HEK293 (cell line): Measurements from ENCODE around the gene CTXND2.

ENCODE experiments used
- CTCF ChIA-PET: fragments of 350-600 bp; formaldehyde crosslinking; extraction: SDS; loops from one replicate; lab custom pipeline; 2021; ENCODE audit warnings: antibody characterized with exemption; lab: Yijun Ruan, JAX
- POLR2A ChIA-PET: fragments of 300-600 bp; formaldehyde crosslinking; extraction: SDS; loops from one replicate; lab custom pipeline; 2020; ENCODE audit warnings: antibody characterized with exemption, inconsistent platforms; lab: Yijun Ruan, JAX
- H3K27ac ChIP-seq: fragments of 200-500 bp; sonication (Bioruptor generic); 2 replicates; pipeline ENCODE4 v1.5.1; 2014; ENCODE audit warnings: low read depth, low read length, control low read depth, inconsistent platforms; ENCODE audit errors: extremely low read depth
- H3K36me3 ChIP-seq, 2 experiments: fragments of 200-500 bp in 1 of 2; sonication (Bioruptor generic) in 1 of 2; 1 replicate in 1 of 2; 2 replicates in 1 of 2; pipeline ENCODE4 v1.5.1; 2014 to 2017; ENCODE audit warnings: inconsistent platforms in 2 of 2, low read length in 2 of 2; ENCODE audit not compliant: control insufficient read depth in 2 of 2, insufficient read depth in 1 of 2
- H3K4me1 ChIP-seq: fragments of 200-500 bp; sonication (Bioruptor generic); 2 replicates; pipeline ENCODE4 v1.5.1; 2014; ENCODE audit warnings: mild to moderate bottlenecking, low read length, inconsistent platforms; ENCODE audit not compliant: control insufficient read depth, insufficient read depth
- H3K4me3 ChIP-seq: 2 replicates; pipeline ENCODE4 v1.5.1; 2011; ENCODE audit warnings: low read depth, mild to moderate bottlenecking, control low read depth, low read length, moderate library complexity
- H3K9me3 ChIP-seq: fragments of 200-500 bp; sonication (Bioruptor generic); 2 replicates; pipeline ENCODE4 v1.5.1; 2014; ENCODE audit warnings: low read depth, low read length, inconsistent platforms; ENCODE audit not compliant: control insufficient read depth, insufficient read depth
- FEZF1 ChIP-seq: fragments of 450-650 bp; formaldehyde crosslinking; IDR thresholded peaks from 2 replicates; pipeline ENCODE4 v1.5.1; 2016; ENCODE audit warnings: missing biosample characterization, missing genetic modification characterization
- KLF1 ChIP-seq: fragments of 450-650 bp; formaldehyde crosslinking; IDR thresholded peaks from 2 replicates; pipeline ENCODE4 v1.5.1; 2016; ENCODE audit warnings: missing biosample characterization, missing genetic modification characterization
- RBAK ChIP-seq: fragments of 450-650 bp; formaldehyde crosslinking; IDR thresholded peaks from 2 replicates; pipeline ENCODE4 v1.5.1; 2016; ENCODE audit warnings: missing biosample characterization, missing genetic modification characterization
- REPIN1 ChIP-seq: fragments of 450-650 bp; formaldehyde crosslinking; IDR thresholded peaks from 2 replicates; pipeline ENCODE4 v1.5.1; 2017; ENCODE audit warnings: missing biosample characterization, missing genetic modification characterization, low read depth
- SP3 ChIP-seq: fragments of 450-650 bp; formaldehyde crosslinking; IDR thresholded peaks from 2 replicates; pipeline ENCODE4 v1.5.1; 2016; ENCODE audit warnings: missing biosample characterization, missing genetic modification characterization
- TCF7L2 ChIP-seq: IDR thresholded peaks from 2 replicates; pipeline ENCODE4 v1.6.1; 2011; ENCODE audit warnings: low read depth, mild to moderate bottlenecking, inconsistent platforms, low read length, moderate library complexity, borderline replicate concordance
- ZBTB1 ChIP-seq: fragments of 450-650 bp; formaldehyde crosslinking; IDR thresholded peaks from 2 replicates; pipeline ENCODE4 v1.5.1; 2016; ENCODE audit warnings: missing biosample characterization, missing genetic modification characterization
- ZFP41 ChIP-seq: fragments of 450-650 bp; formaldehyde crosslinking; IDR thresholded peaks from 2 replicates; pipeline ENCODE4 v1.5.1; 2016; ENCODE audit warnings: missing biosample characterization, missing genetic modification characterization, borderline replicate concordance
- ZFP69B ChIP-seq: fragments of 450-650 bp; formaldehyde crosslinking; IDR thresholded peaks from 2 replicates; pipeline ENCODE4 v1.5.1; 2016; ENCODE audit warnings: missing biosample characterization, missing genetic modification characterization
- ZNF169 ChIP-seq: fragments of 450-650 bp; formaldehyde crosslinking; IDR thresholded peaks from 2 replicates; pipeline ENCODE4 v1.5.1; 2016; ENCODE audit warnings: missing biosample characterization, missing genetic modification characterization
- ZNF19 ChIP-seq: fragments of 450-650 bp; formaldehyde crosslinking; IDR thresholded peaks from 2 replicates; pipeline ENCODE4; 2016; ENCODE audit warnings: missing biosample characterization, missing genetic modification characterization, low read depth
- ZNF202 ChIP-seq: fragments of 450-650 bp; formaldehyde crosslinking; IDR thresholded peaks from 2 replicates; pipeline ENCODE4 v1.5.1; 2016; ENCODE audit warnings: missing biosample characterization, missing genetic modification characterization, borderline replicate concordance
- ZNF221 ChIP-seq: fragments of 450-650 bp; formaldehyde crosslinking; IDR thresholded peaks from 2 replicates; pipeline ENCODE4 v1.5.1; 2017; ENCODE audit warnings: missing biosample characterization, missing genetic modification characterization, borderline replicate concordance
- ZNF223 ChIP-seq: fragments of 450-650 bp; formaldehyde crosslinking; IDR thresholded peaks from 2 replicates; pipeline ENCODE4 v1.5.1; 2016; ENCODE audit warnings: missing biosample characterization, missing genetic modification characterization
- ZNF311 ChIP-seq: fragments of 450-650 bp; formaldehyde crosslinking; IDR thresholded peaks from 2 replicates; pipeline ENCODE4 v1.5.1; 2017; ENCODE audit warnings: missing biosample characterization, missing genetic modification characterization, borderline replicate concordance
- ZNF366 ChIP-seq: fragments of 450-650 bp; formaldehyde crosslinking; conservative IDR thresholded peaks from 2 replicates; pipeline ENCODE4 v1.5.1; 2016; ENCODE audit warnings: missing biosample characterization, missing genetic modification characterization
- ZNF391 ChIP-seq: fragments of 450-650 bp; formaldehyde crosslinking; IDR thresholded peaks from 2 replicates; pipeline ENCODE4 v1.5.1; 2016; ENCODE audit warnings: low read depth, missing biosample characterization, missing genetic modification characterization, borderline replicate concordance
- ZNF398 ChIP-seq: fragments of 450-650 bp; formaldehyde crosslinking; IDR thresholded peaks from 2 replicates; pipeline ENCODE4 v1.5.1; 2017; ENCODE audit warnings: missing biosample characterization, missing genetic modification characterization
- ZNF433 ChIP-seq: fragments of 450-650 bp; formaldehyde crosslinking; IDR thresholded peaks from 2 replicates; pipeline ENCODE4 v1.5.1; 2016; ENCODE audit warnings: missing biosample characterization, missing genetic modification characterization, low read depth
- ZNF600 ChIP-seq: fragments of 450-650 bp; formaldehyde crosslinking; IDR thresholded peaks from 2 replicates; pipeline ENCODE4 v1.5.1; 2016; ENCODE audit warnings: missing biosample characterization, missing genetic modification characterization
- ZNF623 ChIP-seq: fragments of 450-650 bp; formaldehyde crosslinking; IDR thresholded peaks from 2 replicates; pipeline ENCODE4 v1.5.1; 2016; ENCODE audit warnings: missing biosample characterization, missing genetic modification characterization
- ZNF660 ChIP-seq: fragments of 450-650 bp; IDR thresholded peaks from 2 replicates; pipeline ENCODE4 v1.5.1; 2018; ENCODE audit warnings: missing biosample characterization, mild to moderate bottlenecking, missing genetic modification characterization
- ZNF837 ChIP-seq: fragments of 450-650 bp; formaldehyde crosslinking; IDR thresholded peaks from 2 replicates; pipeline ENCODE4 v1.5.1; 2016; ENCODE audit warnings: missing biosample characterization, missing genetic modification characterization
- TF ChIP-seq, protein P1 (sequence below): fragments of 450-650 bp; formaldehyde crosslinking; IDR thresholded peaks from 2 replicates; pipeline ENCODE4 v1.5.1; 2016; ENCODE audit warnings: missing biosample characterization, missing genetic modification characterization, borderline replicate concordance
- TF ChIP-seq, protein P2 (sequence below): fragments of 450-650 bp; formaldehyde crosslinking; IDR thresholded peaks from 2 replicates; pipeline ENCODE4 v1.5.1; 2016; ENCODE audit warnings: missing biosample characterization, missing genetic modification characterization
- TF ChIP-seq, protein P3 (sequence below): fragments of 450-650 bp; formaldehyde crosslinking; IDR thresholded peaks from 2 replicates; pipeline ENCODE4 v1.5.1; 2016; ENCODE audit warnings: missing biosample characterization, missing genetic modification characterization

Gene CTXND2

DNA sequence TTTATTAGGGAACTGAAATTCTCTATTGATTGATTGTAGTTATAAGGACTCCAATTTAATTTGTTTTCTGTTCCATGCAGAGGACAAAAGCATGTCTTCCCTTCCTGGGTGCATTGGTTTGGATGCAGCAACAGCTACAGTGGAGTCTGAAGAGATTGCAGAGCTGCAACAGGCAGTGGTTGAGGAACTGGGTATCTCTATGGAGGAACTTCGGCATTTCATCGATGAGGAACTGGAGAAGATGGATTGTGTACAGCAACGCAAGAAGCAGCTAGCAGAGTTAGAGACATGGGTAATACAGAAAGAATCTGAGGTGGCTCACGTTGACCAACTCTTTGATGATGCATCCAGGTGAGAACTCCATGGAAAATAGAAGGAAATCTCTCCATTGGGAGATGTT is 40.7 kb downstream of the CTXND2 start:
- Histone ChIP-seq H3K4me3 (no peak overlapping the region), H3K27ac (no peak overlapping the region), H3K36me3 (peaks cover 27 to 47% of the 10 kb centered on the region in 2 experiments), H3K4me1 (no peaks in the 10 kb centered on the region), H3K9me3 (no peaks in the 10 kb centered on the region)
- ChIA-PET POLR2A (no interaction called here), CTCF (interaction anchor here (0.6 kb wide), 1 partner anchor 55 kb away, joined by 4 read pairs; no protein-coding TSS in a partner anchor)
- no peak for TF ChIP-seq FEZF1
- TF ChIP-seq RBAK = no peak
- no peak for TF ChIP-seq ZNF169 (tag by site-specific recombination)
- TF ChIP-seq TCF7L2 = no peak
- TF ChIP-seq, protein P1, sequence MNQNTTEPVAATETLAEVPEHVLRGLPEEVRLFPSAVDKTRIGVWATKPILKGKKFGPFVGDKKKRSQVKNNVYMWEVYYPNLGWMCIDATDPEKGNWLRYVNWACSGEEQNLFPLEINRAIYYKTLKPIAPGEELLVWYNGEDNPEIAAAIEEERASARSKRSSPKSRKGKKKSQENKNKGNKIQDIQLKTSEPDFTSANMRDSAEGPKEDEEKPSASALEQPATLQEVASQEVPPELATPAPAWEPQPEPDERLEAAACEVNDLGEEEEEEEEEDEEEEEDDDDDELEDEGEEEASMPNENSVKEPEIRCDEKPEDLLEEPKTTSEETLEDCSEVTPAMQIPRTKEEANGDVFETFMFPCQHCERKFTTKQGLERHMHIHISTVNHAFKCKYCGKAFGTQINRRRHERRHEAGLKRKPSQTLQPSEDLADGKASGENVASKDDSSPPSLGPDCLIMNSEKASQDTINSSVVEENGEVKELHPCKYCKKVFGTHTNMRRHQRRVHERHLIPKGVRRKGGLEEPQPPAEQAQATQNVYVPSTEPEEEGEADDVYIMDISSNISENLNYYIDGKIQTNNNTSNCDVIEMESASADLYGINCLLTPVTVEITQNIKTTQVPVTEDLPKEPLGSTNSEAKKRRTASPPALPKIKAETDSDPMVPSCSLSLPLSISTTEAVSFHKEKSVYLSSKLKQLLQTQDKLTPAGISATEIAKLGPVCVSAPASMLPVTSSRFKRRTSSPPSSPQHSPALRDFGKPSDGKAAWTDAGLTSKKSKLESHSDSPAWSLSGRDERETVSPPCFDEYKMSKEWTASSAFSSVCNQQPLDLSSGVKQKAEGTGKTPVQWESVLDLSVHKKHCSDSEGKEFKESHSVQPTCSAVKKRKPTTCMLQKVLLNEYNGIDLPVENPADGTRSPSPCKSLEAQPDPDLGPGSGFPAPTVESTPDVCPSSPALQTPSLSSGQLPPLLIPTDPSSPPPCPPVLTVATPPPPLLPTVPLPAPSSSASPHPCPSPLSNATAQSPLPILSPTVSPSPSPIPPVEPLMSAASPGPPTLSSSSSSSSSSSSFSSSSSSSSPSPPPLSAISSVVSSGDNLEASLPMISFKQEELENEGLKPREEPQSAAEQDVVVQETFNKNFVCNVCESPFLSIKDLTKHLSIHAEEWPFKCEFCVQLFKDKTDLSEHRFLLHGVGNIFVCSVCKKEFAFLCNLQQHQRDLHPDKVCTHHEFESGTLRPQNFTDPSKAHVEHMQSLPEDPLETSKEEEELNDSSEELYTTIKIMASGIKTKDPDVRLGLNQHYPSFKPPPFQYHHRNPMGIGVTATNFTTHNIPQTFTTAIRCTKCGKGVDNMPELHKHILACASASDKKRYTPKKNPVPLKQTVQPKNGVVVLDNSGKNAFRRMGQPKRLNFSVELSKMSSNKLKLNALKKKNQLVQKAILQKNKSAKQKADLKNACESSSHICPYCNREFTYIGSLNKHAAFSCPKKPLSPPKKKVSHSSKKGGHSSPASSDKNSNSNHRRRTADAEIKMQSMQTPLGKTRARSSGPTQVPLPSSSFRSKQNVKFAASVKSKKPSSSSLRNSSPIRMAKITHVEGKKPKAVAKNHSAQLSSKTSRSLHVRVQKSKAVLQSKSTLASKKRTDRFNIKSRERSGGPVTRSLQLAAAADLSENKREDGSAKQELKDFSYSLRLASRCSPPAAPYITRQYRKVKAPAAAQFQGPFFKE = no peak
- no peak for TF ChIP-seq SP3 (tag by site-specific recombination)
- TF ChIP-seq ZNF837 (tag by site-specific recombination) = no peak
- TF ChIP-seq ZNF223 = no peak
- no peak for TF ChIP-seq ZNF623 (tag by site-specific recombination)
- no peak for TF ChIP-seq ZFP69B (tag by site-specific recombination)
- no peak for TF ChIP-seq ZNF311
- TF ChIP-seq, protein P2, sequence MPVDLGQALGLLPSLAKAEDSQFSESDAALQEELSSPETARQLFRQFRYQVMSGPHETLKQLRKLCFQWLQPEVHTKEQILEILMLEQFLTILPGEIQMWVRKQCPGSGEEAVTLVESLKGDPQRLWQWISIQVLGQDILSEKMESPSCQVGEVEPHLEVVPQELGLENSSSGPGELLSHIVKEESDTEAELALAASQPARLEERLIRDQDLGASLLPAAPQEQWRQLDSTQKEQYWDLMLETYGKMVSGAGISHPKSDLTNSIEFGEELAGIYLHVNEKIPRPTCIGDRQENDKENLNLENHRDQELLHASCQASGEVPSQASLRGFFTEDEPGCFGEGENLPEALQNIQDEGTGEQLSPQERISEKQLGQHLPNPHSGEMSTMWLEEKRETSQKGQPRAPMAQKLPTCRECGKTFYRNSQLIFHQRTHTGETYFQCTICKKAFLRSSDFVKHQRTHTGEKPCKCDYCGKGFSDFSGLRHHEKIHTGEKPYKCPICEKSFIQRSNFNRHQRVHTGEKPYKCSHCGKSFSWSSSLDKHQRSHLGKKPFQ (tag by site-specific recombination) = no peak
- no peak for TF ChIP-seq ZNF600 (tag by site-specific recombination)
- TF ChIP-seq ZNF221 = no peak
- no peak for TF ChIP-seq ZNF366 (tag by site-specific recombination)
- TF ChIP-seq ZFP41 (tag by site-specific recombination) = no peak
- no peak for TF ChIP-seq ZNF19 (tag by site-specific recombination)
- no peak for TF ChIP-seq ZNF391 (tag by site-specific recombination)
- TF ChIP-seq ZBTB1 = no peak
- TF ChIP-seq ZNF660 (tag by site-specific recombination) = no peak

GRCh38 chr1:150928286-150928685 is 41.4 kb downstream of the CTXND2 start:
- Histone ChIP-seq H3K4me1 (no peaks in the 10 kb centered on the region), H3K36me3 (peaks cover 34 to 54% of the 10 kb centered on the region in 2 experiments)
- POLR2A ChIA-PET = no interaction called here
- TF ChIP-seq, protein P3, sequence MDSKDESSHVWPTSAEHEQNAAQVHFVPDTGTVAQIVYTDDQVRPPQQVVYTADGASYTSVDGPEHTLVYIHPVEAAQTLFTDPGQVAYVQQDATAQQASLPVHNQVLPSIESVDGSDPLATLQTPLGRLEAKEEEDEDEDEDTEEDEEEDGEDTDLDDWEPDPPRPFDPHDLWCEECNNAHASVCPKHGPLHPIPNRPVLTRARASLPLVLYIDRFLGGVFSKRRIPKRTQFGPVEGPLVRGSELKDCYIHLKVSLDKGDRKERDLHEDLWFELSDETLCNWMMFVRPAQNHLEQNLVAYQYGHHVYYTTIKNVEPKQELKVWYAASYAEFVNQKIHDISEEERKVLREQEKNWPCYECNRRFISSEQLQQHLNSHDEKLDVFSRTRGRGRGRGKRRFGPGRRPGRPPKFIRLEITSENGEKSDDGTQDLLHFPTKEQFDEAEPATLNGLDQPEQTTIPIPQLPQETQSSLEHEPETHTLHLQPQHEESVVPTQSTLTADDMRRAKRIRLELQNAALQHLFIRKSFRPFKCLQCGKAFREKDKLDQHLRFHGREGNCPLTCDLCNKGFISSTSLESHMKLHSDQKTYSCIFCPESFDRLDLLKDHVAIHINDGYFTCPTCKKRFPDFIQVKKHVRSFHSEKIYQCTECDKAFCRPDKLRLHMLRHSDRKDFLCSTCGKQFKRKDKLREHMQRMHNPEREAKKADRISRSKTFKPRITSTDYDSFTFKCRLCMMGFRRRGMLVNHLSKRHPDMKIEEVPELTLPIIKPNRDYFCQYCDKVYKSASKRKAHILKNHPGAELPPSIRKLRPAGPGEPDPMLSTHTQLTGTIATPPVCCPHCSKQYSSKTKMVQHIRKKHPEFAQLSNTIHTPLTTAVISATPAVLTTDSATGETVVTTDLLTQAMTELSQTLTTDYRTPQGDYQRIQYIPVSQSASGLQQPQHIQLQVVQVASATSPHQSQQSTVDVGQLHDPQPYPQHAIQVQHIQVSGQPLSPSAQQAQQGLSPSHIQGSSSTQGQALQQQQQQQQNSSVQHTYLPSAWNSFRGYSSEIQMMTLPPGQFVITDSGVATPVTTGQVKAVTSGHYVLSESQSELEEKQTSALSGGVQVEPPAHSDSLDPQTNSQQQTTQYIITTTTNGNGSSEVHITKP (tag by site-specific recombination) = no peak
- TF ChIP-seq ZNF433 (tag by site-specific recombination) (no peak), ZNF202 (tag by site-specific recombination) (no peak), KLF1 (tag by site-specific recombination) (no peak), ZNF398 (no peak), REPIN1 (tag by site-specific recombination) (no peak)

More at GRCh38 chr1:150928286-150928685, 41.4 kb downstream of the CTXND2 start:
- Histone ChIP-seq H3K4me3 (no peak overlapping the region), H3K27ac (no peak overlapping the region), H3K9me3 (no peaks in the 10 kb centered on the region)
- CTCF ChIA-PET = interaction anchor here (0.6 kb wide), 1 partner anchor 54 kb away, joined by 4 read pairs; no protein-coding TSS in a partner anchor
